NT2/D1 (cell line): ENCODE data around the gene LPIN2.
"Not testable (repeated sequence)": the region's sequence is repeated elsewhere in the genome, so short reads cannot be mapped to it uniquely, and the experiment has no call there.

Source experiments
- DNase-seq: peaks from one replicate; pipeline ENCODE4 v3.0.0-alpha.2; 2011; ENCODE audit warnings: low read depth, low spot score
- H3K27me3 ChIP-seq: 2 replicates; pipeline ENCODE4 v1.6.0; 2011; ENCODE audit warnings: mild to moderate bottlenecking; ENCODE audit not compliant: insufficient read length, insufficient read depth
- H3K36me3 ChIP-seq: 2 replicates; pipeline ENCODE4 v1.6.1; 2011; ENCODE audit warnings: mild to moderate bottlenecking, low read length, mixed read lengths; ENCODE audit not compliant: insufficient read depth, insufficient read length
- H3K4me1 ChIP-seq: 2 replicates; pipeline ENCODE4 v1.5.1; 2011; ENCODE audit not compliant: insufficient read depth, insufficient read length
- H3K4me3 ChIP-seq: 2 replicates; pipeline ENCODE4 v1.5.1; 2011; ENCODE audit warnings: low read depth; ENCODE audit not compliant: insufficient read length
- H3K9ac ChIP-seq: 2 replicates; pipeline ENCODE4 v1.6.0; 2011; ENCODE audit warnings: low read depth; ENCODE audit not compliant: insufficient read length
- H3K9me3 ChIP-seq: 2 replicates; pipeline ENCODE4 v1.5.1; 2011; ENCODE audit warnings: mild to moderate bottlenecking, low read length; ENCODE audit not compliant: insufficient read depth
- SUZ12 ChIP-seq: IDR thresholded peaks from 2 replicates; pipeline ENCODE4 v1.6.1; 2011; ENCODE audit not compliant: insufficient read length, insufficient read depth; ENCODE audit errors: extremely low read depth
- YY1 ChIP-seq: IDR thresholded peaks from 2 replicates; pipeline ENCODE4 v1.6.1; 2011; ENCODE audit not compliant: insufficient read length, insufficient read depth
- ZNF274 ChIP-seq: IDR thresholded peaks from 2 replicates; pipeline ENCODE4 v1.6.1; 2011; ENCODE audit warnings: mild to moderate bottlenecking, low read depth, low read length

LPIN2 gene

DNA sequence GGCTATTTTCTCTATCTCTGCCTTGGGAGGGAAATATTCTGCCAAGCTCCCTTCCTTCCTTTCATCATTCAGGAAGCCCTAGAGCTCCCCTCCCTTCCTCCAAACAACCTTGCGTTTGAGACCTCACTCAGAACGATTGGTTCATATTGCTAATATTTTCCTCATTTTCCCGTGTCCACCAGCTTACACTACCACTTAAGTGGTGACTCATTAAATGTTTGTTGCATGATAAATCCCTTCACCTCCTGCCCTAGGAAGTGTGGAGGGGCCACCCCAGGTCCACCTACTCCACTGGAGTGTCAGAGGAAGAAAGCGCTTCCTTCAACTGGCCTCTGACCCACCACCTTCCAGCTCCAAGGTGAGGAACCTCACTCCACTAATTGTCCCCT is 2.3 kb upstream of the LPIN2 start:
- DNase-seq = no peak
- H3K9me3 ChIP-seq = no peaks in the 10 kb centered on the region
- H3K27me3 ChIP-seq = no peaks in the 10 kb centered on the region
- peaks cover 5% of the 10 kb centered on the region for H3K4me1 ChIP-seq
- no peak overlapping the region for H3K9ac ChIP-seq
- H3K36me3 ChIP-seq = peaks cover 11% of the 10 kb centered on the region
- no peak overlapping the region for H3K4me3 ChIP-seq
- TF ChIP-seq ZNF274 = no peak
- TF ChIP-seq YY1 = no peak

DNA sequence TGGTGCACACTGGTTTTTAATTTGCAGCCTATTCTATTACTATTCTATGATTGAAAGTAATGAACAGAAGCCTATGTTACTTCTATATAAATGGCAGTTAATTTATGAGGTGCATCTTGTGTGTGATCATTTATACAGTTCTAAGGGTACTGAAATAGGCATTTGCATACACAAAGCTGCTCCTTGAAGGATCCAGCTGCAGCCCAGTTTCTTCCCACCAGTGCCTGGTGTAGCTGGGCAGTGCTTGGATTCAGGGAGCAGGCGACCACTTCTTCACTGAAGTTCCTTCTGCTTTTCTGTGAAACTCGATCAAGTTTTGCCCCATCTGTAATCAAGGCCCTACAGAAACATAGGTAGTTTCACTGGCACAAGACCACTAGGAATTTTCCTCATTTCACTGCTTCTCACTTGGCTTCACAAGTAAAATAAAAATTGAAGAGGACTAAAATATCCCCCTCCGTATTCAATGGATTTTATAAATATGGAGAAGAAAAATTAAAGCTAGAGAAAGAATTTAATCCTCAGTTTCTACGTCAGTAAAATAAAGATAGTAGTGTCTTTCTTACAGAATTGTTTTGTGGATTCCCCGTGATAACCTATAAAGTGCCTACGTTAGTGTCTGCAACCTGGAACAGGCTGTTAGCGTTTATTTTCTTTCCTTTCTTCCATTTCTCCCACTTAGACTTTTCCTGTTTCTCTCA is 1.7 kb upstream of the LPIN2 start:
- Histone ChIP-seq H3K4me1 (peaks cover 5% of the 10 kb centered on the region), H3K36me3 (peaks cover 11% of the 10 kb centered on the region), H3K9ac (no peak overlapping the region), H3K9me3 (no peaks in the 10 kb centered on the region), H3K4me3 (no peak overlapping the region), H3K27me3 (no peaks in the 10 kb centered on the region)
- TF ChIP-seq ZNF274 = no peak
- no peak for TF ChIP-seq SUZ12
- TF ChIP-seq YY1 = no peak
- no peak for DNase-seq

DNA sequence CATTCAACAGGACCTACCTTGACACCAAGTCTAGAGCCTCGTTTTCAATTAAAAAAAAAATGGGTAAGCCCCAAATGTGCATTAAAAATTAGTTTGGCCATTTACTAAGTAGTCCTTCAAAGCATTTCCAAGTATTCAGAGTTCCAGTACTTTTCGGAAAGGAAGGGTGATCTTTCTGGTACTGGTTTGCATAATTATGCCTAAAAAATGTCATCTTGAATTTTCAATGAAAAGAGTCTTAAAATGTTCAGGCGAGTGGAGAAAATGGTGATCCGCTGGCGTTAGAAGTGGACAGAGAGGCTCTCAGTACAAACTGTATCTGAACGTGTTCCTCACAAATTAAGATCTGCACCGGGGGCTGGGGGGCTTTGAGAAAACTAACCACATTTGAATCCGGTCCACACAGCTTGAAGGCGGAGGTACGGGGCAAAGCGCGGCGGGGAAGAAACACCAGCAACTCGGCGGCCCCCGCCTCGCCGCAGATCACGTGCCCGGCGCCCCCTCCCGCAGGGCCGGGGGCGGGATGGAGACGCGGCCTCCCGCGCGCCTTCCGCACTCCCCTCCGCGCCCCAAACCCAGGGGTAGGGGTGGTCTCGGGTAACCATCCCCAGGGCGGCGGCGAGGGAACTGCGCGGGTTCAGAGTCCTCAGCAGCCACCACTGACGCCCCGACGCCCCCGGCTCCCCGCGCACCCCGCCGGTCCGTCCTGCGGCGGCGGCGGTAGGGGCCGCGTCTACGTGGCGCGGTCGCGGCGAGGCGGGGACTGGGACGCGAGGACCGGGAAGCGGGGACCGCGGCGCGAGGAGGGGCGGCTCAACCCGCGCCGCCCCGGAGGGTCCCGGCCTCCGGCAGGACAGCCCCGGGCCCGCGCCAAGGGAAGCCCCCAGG is 564 bp downstream of the LPIN2 start:
- H3K4me3 ChIP-seq = peak overlapping the region; percentile 56
- no peaks in the 10 kb centered on the region for H3K27me3 ChIP-seq
- no peaks in the 10 kb centered on the region for H3K9me3 ChIP-seq
- peak overlapping the region; percentile 85 for H3K9ac ChIP-seq
- peaks cover 18% of the 10 kb centered on the region for H3K36me3 ChIP-seq
- DNase-seq = no peak
- H3K4me1 ChIP-seq = peaks cover 5% of the 10 kb centered on the region
- TF ChIP-seq YY1 (no peak), SUZ12 (no peak), ZNF274 (no peak)

DNA sequence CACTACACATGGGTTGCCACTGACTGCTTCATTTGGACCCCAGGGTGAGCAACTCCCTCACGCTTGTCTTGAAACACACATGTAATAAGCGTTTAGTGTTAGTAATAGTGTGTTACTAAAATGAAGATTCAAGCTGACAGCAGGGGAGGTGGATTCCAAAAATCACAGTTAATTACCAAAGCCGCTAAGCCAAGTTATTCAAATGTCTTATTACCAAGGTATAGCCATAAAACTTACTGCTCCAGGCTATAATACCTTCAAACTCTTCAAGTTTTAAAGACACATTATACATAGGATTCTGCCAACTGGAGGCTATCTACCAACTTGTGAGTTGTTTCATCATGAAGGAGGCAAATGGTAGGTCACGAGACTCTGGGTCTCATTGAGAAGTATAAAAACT is 2.9 kb downstream of the LPIN2 start:
- Histone ChIP-seq H3K9ac (no peak overlapping the region), H3K27me3 (no peaks in the 10 kb centered on the region), H3K9me3 (no peaks in the 10 kb centered on the region), H3K36me3 (peaks cover 27% of the 10 kb centered on the region), H3K4me1 (no peaks in the 10 kb centered on the region), H3K4me3 (no peak overlapping the region)
- no peak for TF ChIP-seq ZNF274
- no peak for DNase-seq

DNA sequence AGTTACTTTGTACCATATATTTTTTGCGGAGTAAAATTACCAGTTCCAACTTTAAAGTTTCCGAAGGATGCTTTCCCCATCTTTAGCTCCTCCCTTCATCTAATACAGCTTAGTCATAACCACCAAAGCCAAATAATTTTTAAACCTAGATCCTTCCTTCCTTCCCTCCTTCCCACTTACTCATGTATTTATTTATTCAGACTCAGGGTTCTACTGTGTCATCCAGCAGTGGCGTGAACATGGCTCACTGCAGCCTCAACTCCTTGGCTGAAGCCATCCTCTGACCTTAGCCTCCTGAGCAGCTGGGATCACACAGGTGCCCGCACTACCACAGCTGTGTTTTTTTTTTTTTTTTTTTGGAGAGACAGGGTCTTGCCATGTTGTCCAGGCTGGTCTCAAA is 4.4 kb downstream of the LPIN2 start:
- Histone ChIP-seq H3K36me3 (peaks cover 35% of the 10 kb centered on the region), H3K4me1 (no peaks in the 10 kb centered on the region), H3K9me3 (peaks cover 9% of the 10 kb centered on the region; the same call in 1 of the 2 replicates), H3K4me3 (no peak overlapping the region), H3K9ac (no peak overlapping the region), H3K27me3 (no peaks in the 10 kb centered on the region)
- TF ChIP-seq SUZ12 (no peak), ZNF274 (no peak), YY1 (no peak)
- no peak for DNase-seq

DNA sequence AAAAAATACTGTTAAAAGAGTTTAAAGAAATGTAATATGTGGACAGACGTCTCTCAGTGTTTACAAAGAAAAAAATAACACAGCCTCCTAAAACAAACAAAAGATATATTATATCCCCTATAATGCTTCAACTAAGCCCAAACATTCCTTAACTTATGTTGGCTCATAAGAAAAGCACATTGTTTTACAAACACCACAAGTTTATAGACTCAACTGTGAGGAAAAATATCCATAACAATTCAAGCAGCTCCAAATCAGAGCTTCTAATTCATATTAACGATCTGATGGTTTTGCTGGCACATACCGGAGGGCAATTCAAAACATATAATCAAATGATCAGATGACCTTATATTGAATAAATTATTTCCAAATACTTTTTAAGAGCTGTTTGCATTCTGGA is 5.5 kb downstream of the LPIN2 start:
- no peak overlapping the region for H3K4me3 ChIP-seq
- peaks cover 9% of the 10 kb centered on the region; the same call in 1 of the 2 replicates for H3K9me3 ChIP-seq
- no peak overlapping the region for H3K9ac ChIP-seq
- H3K36me3 ChIP-seq = peaks cover 35% of the 10 kb centered on the region
- DNase-seq = no peak
- H3K27me3 ChIP-seq = no peaks in the 10 kb centered on the region
- no peaks in the 10 kb centered on the region for H3K4me1 ChIP-seq
- TF ChIP-seq SUZ12 = no peak
- TF ChIP-seq ZNF274 = no peak
- no peak for TF ChIP-seq YY1

DNA sequence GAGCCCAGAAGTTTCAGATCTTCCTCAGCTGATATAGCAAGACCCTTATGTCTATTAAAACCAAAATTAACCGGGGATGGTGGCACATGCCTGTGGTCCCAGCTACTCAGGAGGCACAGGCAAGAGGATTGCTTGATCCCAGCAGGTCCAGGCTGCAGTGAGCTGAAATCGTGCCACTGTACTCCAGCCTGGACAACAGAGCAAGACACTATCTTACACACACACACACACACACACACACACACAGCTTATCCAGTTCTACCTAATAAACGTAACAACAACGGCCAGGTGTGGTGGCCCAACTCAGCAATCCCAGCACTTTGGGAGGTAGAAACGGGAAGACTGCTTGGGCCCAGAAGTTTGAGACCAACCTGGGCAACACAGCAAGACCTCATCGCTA is 7.5 kb downstream of the LPIN2 start:
- Histone ChIP-seq H3K27me3 (no peaks in the 10 kb centered on the region), H3K4me3 (no peak overlapping the region), H3K4me1 (no peaks in the 10 kb centered on the region), H3K36me3 (peaks cover 24% of the 10 kb centered on the region), H3K9me3 (peaks cover 9% of the 10 kb centered on the region; the same call in 1 of the 2 replicates), H3K9ac (no peak overlapping the region)
- TF ChIP-seq ZNF274 (no peak), YY1 (no peak), SUZ12 (no peak)
- DNase-seq = no peak

DNA sequence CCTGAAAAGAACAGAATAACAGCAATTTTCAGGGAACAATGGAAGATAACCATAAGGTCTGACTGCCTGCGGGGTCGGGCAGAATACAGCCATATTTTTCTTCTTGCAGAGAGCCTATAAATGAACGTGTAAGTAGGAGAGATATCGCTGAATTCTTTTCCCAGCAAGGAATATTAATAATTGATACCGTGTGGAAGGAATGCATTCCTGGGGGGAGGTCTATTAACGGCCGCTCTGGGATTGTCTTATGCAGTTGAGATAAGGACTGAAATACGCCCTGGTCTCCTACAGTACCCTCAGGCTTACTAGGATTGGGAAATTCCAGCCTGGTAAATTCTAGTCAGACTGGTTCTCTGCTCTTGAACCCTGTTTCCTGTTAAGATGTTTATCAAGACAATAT is 9.2 kb downstream of the LPIN2 start:
- DNase-seq, H3K27me3 ChIP-seq, H3K9me3 ChIP-seq, H3K4me1 ChIP-seq, H3K9ac ChIP-seq, H3K4me3 ChIP-seq: not testable (repeated sequence)
- H3K36me3 ChIP-seq = peaks cover 20% of the 10 kb centered on the region
